ENCODE results near the gene SUGCT. TPM values are rescaled to one million over a fixed set of nuclear protein-coding genes. Genes with fewer than 3 reads are reported as not detected.

The SUGCT gene
- total and polyA plus RNA-seq, 9 of the 15 experiments (the other 6 are each of a cell fraction or from before 2014, with no cell fraction given), result 0.58 to 2.5 (median 1.4) TPM

- H3K9ac ChIP-seq (ENCODE audit: insufficient read depth in 1 of 2, low read depth in 2 of 2, low read length in 2 of 2), result no peak overlapping the region
- no peak for ATAC-seq
- ChIA-PET POLR2A (interaction anchor here (0.8 kb wide), 1 partner anchor 64 kb away, joined by 3 read pairs; no protein-coding TSS in a partner anchor), CTCF (ENCODE audit: low intra/inter-chr PET ratio) (no interaction called here)
- intact Hi-C loops (cut with micrococcal nuclease) (no loop called here), in situ Hi-C loops (cut with MboI) (no loop called here)
- H3K79me2 ChIP-seq (ENCODE audit: control insufficient read depth, insufficient read depth, low read length), result no peaks in the 10 kb centered on the region
- no peak overlapping the region for H3K4me2 ChIP-seq (ENCODE audit: insufficient read depth, low read length)
- no peak overlapping the region for H3K27ac ChIP-seq (ENCODE audit: extremely low read depth, low read depth, low read length)
- no peak overlapping the region for H3K4me3 ChIP-seq
- BruUV-seq (replicated peaks), result no TSS peak
- WGBS (ENCODE audit: insufficient coverage, low coverage, missing lambda C conversion rate), result 4% methylated on average over 2 of the region's 2 CpGs
- peaks cover 0 to 7% of the 10 kb centered on the region in 2 experiments; a peak in 3 of 5 replicates for H3K4me1 ChIP-seq (replicated peaks in 1 of 2; ENCODE audit: control insufficient read depth in 2 of 2, insufficient read depth in 2 of 2, low read length in 2 of 2)
- no peaks in the 10 kb centered on the region for H3K9me3 ChIP-seq (replicated peaks; ENCODE audit: control insufficient read depth, insufficient read depth, low read depth, low read length)
- no peaks in the 10 kb centered on the region for H3K9me1 ChIP-seq (ENCODE audit: control insufficient read depth, insufficient read depth, low read length)
- TF ChIP-seq MEIS2 (IDR thresholded peaks at IDR 0.05; ENCODE audit: partially characterized antibody) (peak; percentile 17), CBX3 (IDR thresholded peaks at IDR 0.05; ENCODE audit: borderline replicate concordance in 1 of 2, low read length in 2 of 2) (no peak)
- no peaks in the 10 kb centered on the region for H3K36me3 ChIP-seq (ENCODE audit: control insufficient read depth, insufficient read depth, low read length)
- no peaks in the 10 kb centered on the region for H3K27me3 ChIP-seq (ENCODE audit: control insufficient read depth in 2 of 2, insufficient read depth in 2 of 2, low read length in 2 of 2)
- H4K20me1 ChIP-seq (replicated peaks; ENCODE audit: control insufficient read depth, insufficient read depth, low read length), result no peaks in the 10 kb centered on the region
- FAIRE-seq, result no peak
- H2AFZ ChIP-seq (ENCODE audit: low read depth, low read length), result no peak overlapping the region
- DNase-seq (ENCODE audit: extremely low read depth in 1 of 4, low spot score in 3 of 4), result no peak
Measured at GRCh38 chr7:40549372-40550039, 414.7 kb downstream of the SUGCT start.

- Histone ChIP-seq H3K27me3 (ENCODE audit: control insufficient read depth in 2 of 2, insufficient read depth in 2 of 2, low read length in 2 of 2) (no peaks in the 10 kb centered on the region), H3K27ac (ENCODE audit: extremely low read depth, low read depth, low read length) (no peak overlapping the region; the same call in 2 of the 3 replicates), H3K4me3 (no peak overlapping the region), H3K79me2 (ENCODE audit: control insufficient read depth, insufficient read depth, low read length) (no peaks in the 10 kb centered on the region), H3K9me3 (replicated peaks; ENCODE audit: control insufficient read depth, insufficient read depth, low read depth, low read length) (no peaks in the 10 kb centered on the region), H4K20me1 (replicated peaks; ENCODE audit: control insufficient read depth, insufficient read depth, low read length) (no peaks in the 10 kb centered on the region), H3K9ac (ENCODE audit: insufficient read depth in 1 of 2, low read depth in 2 of 2, low read length in 2 of 2) (no peak overlapping the region), H3K4me1 (replicated peaks in 1 of 2; ENCODE audit: control insufficient read depth in 2 of 2, insufficient read depth in 2 of 2, low read length in 2 of 2) (peaks cover 0 to 7% of the 10 kb centered on the region in 2 experiments; a peak in 3 of 5 replicates), H3K4me2 (ENCODE audit: insufficient read depth, low read length) (0 out of 2 replicates have a peak overlapping the region, but pooled peaks have one; percentile 22), H2AFZ (ENCODE audit: low read depth, low read length) (0 out of 2 replicates have a peak overlapping the region, but pooled peaks have one; percentile 36), H3K36me3 (ENCODE audit: control insufficient read depth, insufficient read depth, low read length) (no peaks in the 10 kb centered on the region), H3K9me1 (ENCODE audit: control insufficient read depth, insufficient read depth, low read length) (no peaks in the 10 kb centered on the region)
- FAIRE-seq, result peak; percentile 70
- CTCF ChIA-PET (ENCODE audit: low intra/inter-chr PET ratio), result no interaction called here
- WGBS (ENCODE audit: insufficient coverage, low coverage, missing lambda C conversion rate), result 1% methylated on average over 8 of the region's 8 CpGs
- intact Hi-C loops (cut with micrococcal nuclease), result no loop called here
- ATAC-seq, result peak; percentile 78
- DNase-seq (ENCODE audit: extremely low read depth in 1 of 4, low spot score in 3 of 4), result peak in 2 of 4 experiments; percentile 6 to 23
- in situ Hi-C loops (cut with MboI), result no loop called here
- POLR2A ChIA-PET, result no interaction called here
- no TSS peak for BruUV-seq (replicated peaks)
- peak; percentile 89 for TF ChIP-seq C11orf30 (IDR thresholded peaks at IDR 0.05; ENCODE audit: low read depth)
- TF ChIP-seq MAFF (IDR thresholded peaks at IDR 0.05; ENCODE audit: low read length), result peak; percentile 69; the same call in 1 of the 2 replicates
- no peak for TF ChIP-seq ZNF263 (CRISPR knock-in tag; IDR thresholded peaks at IDR 0.05; ENCODE audit: borderline replicate concordance)
- TF ChIP-seq CEBPB (tag; IDR thresholded peaks at IDR 0.05), result peak; percentile 59
- peak; percentile 10; the same call in 1 of the 2 replicates for TF ChIP-seq TCF3 (CRISPR knock-in tag; IDR thresholded peaks at IDR 0.05)
- 0 out of 2 replicates have a peak, but pooled peaks have one; percentile 56 for TF ChIP-seq ZNF311 (CRISPR knock-in tag; IDR thresholded peaks at IDR 0.05)
- 0 out of 2 replicates have a peak, but pooled peaks have one; percentile 41 for TF ChIP-seq ZNF324 (CRISPR knock-in tag; IDR thresholded peaks at IDR 0.05)
- no peak for TF ChIP-seq ZNF77 (CRISPR knock-in tag; IDR thresholded peaks at IDR 0.05)
- TF ChIP-seq RBM25 (IDR thresholded peaks at IDR 0.05; ENCODE audit: low read depth, low read length, severe bottlenecking), result no peak
- peak; percentile 61; the same call in 1 of the 2 replicates for TF ChIP-seq ARID1B (IDR thresholded peaks at IDR 0.05)
- 0 out of 2 replicates have a peak, but pooled peaks have one; percentile 26 for TF ChIP-seq DPF2 (IDR thresholded peaks at IDR 0.05)
- peak; percentile 51; the same call in 1 of the 2 replicates for TF ChIP-seq EP300 (IDR thresholded peaks at IDR 0.05; ENCODE audit: low read length)
- no peak for TF ChIP-seq TSC22D4 (tag; IDR thresholded peaks at IDR 0.05)
- peak; percentile 82 for TF ChIP-seq ZNF316 (IDR thresholded peaks at IDR 0.05)
- TF ChIP-seq NFE2 (IDR thresholded peaks at IDR 0.05; ENCODE audit: low read depth), result peak; percentile 78
Measured at GRCh38 chr7:40551685-40552576, 417.1 kb downstream of the SUGCT start.

All from K562 (cell line).